Omental fat pad (tissue), 4 donors: ENCODE data around the gene RIPOR3. TPM values are rescaled to one million over a fixed set of nuclear protein-coding genes. Genes with fewer than 3 reads are reported as not detected.

Source experiments
- ATAC-seq: fragments of 150-250 bp; one replicate; pipeline ENCODE4 v1.9.1; 2016; ENCODE audit warnings: mild to moderate bottlenecking, moderate library complexity; ENCODE audit not compliant: low FRiP score
- DNase-seq: peaks from one replicate; pipeline ENCODE4 v3.0.0-alpha.2; 2019; ENCODE audit warnings: low spot score
- CTCF ChIP-seq, 3 donors: fragments of 450-650 bp; IDR thresholded peaks; one replicate each; pipeline ENCODE4 v1.5.1; 2016 to 2017; ENCODE audit warnings: antibody characterized with exemption in 3 of 3, mild to moderate bottlenecking in 3 of 3, moderate library complexity in 2 of 3
- total RNA-seq, 4 donors: library from RNA; depleted of rRNA; stranded (reverse); fragments of >200 nt; gene quantifications; one replicate each; pipeline ENCODE4 v1.1.0, GENCODE V29; 2016

The RIPOR3 gene
- total RNA-seq, 4 donors from 2014 or later, result 7.8 to 81.8 (median 16.6) TPM

- DNase-seq (no peak), ATAC-seq (no peak)
- TF ChIP-seq CTCF (IDR thresholded peaks at IDR 0.05), result no peak
Measured at GRCh38 chr20:50555662-50556061, 135.7 kb downstream of the RIPOR3 start.

GRCh38 chr20:50554694-50555579 lies 136.4 kb downstream of the RIPOR3 start:
- TF ChIP-seq CTCF (IDR thresholded peaks at IDR 0.05), result no peak
- DNase-seq (no peak), ATAC-seq (no peak)

GRCh38 chr20:50552979-50553378 lies 138.4 kb downstream of the RIPOR3 start:
- DNase-seq, result no peak
- no peak for TF ChIP-seq CTCF (IDR thresholded peaks at IDR 0.05)
- ATAC-seq, result no peak

GRCh38 chr20:50551288-50551687 lies 140.1 kb downstream of the RIPOR3 start:
- no peak for DNase-seq
- TF ChIP-seq CTCF (IDR thresholded peaks at IDR 0.05), result no peak
- no peak for ATAC-seq

GRCh38 chr20:50550531-50550930 lies 140.8 kb downstream of the RIPOR3 start:
- no peak for DNase-seq
- no peak for ATAC-seq
- no peak for TF ChIP-seq CTCF (IDR thresholded peaks at IDR 0.05)

GRCh38 chr20:50548396-50548795 lies 142.9 kb downstream of the RIPOR3 start:
- DNase-seq, result no peak
- ATAC-seq, result no peak
- TF ChIP-seq CTCF (IDR thresholded peaks at IDR 0.05), result no peak

GRCh38 chr20:50547964-50548363 lies 143.4 kb downstream of the RIPOR3 start:
- DNase-seq (no peak), ATAC-seq (no peak)
- TF ChIP-seq CTCF (IDR thresholded peaks at IDR 0.05), result no peak
